ENCODE results near the gene USP50.

- TF ChIP-seq FOXA1 (IDR thresholded peaks at IDR 0.05), result no peak
- TF ChIP-seq, protein P1, sequence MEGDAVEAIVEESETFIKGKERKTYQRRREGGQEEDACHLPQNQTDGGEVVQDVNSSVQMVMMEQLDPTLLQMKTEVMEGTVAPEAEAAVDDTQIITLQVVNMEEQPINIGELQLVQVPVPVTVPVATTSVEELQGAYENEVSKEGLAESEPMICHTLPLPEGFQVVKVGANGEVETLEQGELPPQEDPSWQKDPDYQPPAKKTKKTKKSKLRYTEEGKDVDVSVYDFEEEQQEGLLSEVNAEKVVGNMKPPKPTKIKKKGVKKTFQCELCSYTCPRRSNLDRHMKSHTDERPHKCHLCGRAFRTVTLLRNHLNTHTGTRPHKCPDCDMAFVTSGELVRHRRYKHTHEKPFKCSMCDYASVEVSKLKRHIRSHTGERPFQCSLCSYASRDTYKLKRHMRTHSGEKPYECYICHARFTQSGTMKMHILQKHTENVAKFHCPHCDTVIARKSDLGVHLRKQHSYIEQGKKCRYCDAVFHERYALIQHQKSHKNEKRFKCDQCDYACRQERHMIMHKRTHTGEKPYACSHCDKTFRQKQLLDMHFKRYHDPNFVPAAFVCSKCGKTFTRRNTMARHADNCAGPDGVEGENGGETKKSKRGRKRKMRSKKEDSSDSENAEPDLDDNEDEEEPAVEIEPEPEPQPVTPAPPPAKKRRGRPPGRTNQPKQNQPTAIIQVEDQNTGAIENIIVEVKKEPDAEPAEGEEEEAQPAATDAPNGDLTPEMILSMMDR (IDR thresholded peaks at IDR 0.05; ENCODE audit: low read depth, low read length, missing input control), result no peak
- TF ChIP-seq GABPA (IDR thresholded peaks at IDR 0.05 in 1 of 2, conservative IDR thresholded peaks at IDR 0.05 in 1 of 2), result no peak
- no peak for TF ChIP-seq FOXA2 (IDR thresholded peaks at IDR 0.05)
- TF ChIP-seq SP1 (IDR thresholded peaks at IDR 0.05), result no peak
Measured at GRCh38 chr15:50594311-50594710, 47.8 kb upstream of the USP50 start.
